ENCODE results near the gene SLC16A12.
A peak's percentile ranks its signal among the peaks of the same experiment; 100 is the strongest.

Gene SLC16A12, protein sequence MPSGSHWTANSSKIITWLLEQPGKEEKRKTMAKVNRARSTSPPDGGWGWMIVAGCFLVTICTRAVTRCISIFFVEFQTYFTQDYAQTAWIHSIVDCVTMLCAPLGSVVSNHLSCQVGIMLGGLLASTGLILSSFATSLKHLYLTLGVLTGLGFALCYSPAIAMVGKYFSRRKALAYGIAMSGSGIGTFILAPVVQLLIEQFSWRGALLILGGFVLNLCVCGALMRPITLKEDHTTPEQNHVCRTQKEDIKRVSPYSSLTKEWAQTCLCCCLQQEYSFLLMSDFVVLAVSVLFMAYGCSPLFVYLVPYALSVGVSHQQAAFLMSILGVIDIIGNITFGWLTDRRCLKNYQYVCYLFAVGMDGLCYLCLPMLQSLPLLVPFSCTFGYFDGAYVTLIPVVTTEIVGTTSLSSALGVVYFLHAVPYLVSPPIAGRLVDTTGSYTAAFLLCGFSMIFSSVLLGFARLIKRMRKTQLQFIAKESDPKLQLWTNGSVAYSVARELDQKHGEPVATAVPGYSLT

DNA sequence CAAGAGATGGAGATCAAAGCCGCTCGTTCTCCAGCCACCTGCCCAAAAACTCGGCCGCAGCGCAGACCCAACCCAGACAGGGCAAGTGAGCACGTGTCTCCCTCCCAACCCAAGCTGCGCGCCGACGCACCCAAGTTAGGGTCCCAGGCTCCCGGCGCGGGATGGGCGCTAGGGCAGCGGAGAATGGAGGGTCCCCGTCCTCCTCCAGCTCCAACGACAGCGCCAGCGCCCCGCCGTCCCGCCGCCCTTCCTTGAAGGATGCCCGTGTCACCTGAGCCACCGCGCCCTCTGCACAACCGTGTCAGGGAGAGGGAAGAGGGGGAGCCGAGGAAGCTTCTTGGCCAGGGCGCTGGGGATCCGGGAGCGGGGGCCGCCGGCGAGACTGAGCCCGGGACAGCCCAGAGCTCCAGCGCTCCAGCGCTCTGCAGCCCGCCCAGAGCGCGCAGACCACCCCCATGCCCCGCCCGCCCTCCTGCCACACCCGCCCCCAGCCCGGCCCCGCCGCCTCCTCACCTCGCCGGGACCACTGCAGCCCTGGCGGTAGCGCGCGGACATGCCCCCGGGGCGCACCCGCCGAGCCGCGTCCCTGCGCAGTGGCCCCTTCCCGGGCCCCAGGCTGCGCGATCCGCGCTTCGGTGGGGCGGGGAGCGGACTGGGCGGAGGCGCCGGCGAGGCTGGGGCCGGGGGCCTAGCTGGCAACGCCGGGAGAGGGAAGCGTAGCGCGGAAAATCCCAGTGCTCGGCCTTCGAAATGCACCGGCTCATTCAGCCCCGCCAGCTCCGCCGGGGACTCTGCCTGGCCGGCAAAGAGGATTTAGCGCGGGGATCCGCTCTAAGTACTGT, at the start of gene SLC16A12:
Gene SLC16A12 (minus strand): TSS at position 424 of the 842 bp plus-strand sequence. CDS start 73,016 bp downstream, outside the sequence.
- DNase-seq = no peak

DNA sequence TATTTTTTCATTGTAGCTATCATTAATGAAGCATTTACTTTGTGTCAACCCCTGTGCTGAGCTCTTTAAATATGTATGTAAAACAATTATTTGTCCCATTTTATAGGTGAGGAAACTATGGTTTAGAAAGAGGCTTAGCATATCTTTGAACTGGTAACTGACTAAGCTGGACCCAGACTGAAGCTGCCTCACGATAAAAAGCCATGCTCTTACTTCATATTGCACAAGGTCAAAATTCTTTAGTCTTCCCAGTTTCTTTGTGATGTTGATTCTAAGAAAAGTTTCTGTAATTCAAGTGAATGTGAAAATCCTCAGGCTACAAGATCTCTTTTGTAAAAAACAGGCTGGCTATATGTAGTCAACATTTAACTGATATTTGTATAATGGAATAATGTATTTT, 46.6 kb upstream of the SLC16A12 start:
- no peak for DNase-seq

DNA sequence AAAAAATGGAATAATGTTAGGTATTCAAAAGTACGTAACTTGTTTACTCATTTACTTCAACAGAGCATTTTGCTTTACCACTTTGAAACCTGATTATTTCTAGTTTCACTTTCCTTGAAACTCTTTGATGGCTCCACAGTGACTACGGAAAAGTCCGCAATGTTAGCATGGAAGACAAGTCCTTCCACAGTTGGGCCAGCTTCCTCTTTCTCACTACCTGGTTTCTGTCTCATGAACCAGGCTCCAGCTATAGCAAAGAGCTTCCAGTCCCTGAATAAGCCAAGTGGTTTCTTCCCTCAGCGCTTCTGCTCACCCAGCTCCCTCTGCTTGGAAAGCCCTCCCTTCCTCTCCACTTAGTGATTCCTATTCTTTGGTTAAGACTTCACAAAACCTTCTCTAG, 44.8 kb upstream of the SLC16A12 start:
- no peak for DNase-seq

DNA sequence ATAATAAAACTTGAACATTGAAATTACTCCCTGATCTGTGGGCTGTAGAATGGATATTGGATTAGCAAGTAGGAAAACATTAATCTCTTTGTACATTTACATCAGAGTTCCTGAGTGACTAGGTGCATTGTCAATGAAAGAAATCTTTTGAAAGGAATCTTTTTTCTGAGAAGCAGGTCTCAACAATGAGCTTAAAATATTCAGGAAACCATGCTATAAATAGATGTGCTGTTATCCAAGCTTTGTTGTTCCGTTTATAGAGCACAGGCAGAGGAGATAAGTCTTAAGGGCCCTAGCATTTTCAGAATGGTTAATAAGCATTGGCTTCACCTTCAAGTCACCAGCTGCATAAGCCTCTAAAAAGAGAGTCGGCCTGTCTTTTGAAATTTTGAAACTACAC, 41.3 kb upstream of the SLC16A12 start:
- no peak for DNase-seq

DNA sequence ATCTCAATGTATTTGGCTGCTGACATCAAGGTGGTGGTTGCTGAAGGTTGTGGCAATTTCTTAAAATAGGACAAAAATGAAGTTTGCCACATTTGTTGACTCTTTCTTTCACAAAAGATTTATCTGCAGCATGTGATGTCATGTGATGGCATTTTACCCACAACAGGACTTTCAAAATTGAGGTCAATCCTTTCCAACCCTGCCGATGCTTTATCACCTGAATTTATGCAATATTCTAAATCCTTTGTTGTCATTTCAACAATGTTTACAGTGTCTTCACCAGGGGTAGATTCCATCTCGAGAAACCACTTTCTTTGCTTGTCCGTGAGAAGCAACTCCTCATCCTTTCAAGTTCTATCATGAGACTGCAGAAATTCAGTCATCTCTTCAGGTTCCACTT, 40.6 kb upstream of the SLC16A12 start:
- no peak for DNase-seq

DNA sequence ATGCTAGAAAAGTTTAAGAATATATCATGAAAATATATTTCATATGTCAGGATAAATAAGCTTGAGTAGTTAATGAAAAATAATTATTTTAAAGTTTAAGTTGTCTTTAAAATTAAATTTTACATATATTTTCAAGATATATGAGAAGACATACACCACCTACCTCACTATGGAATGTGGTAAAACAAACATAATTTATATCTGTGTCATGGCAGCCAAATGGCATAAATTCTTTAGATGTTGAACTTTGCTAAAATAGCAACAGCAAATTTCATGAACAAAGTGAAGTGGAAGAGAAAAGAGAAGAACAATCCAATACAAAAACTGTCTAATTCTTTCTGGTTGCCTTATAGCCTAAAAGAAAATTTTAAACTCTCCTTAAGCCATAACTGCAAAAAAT, 39.6 kb upstream of the SLC16A12 start:
- no peak for DNase-seq

DNA sequence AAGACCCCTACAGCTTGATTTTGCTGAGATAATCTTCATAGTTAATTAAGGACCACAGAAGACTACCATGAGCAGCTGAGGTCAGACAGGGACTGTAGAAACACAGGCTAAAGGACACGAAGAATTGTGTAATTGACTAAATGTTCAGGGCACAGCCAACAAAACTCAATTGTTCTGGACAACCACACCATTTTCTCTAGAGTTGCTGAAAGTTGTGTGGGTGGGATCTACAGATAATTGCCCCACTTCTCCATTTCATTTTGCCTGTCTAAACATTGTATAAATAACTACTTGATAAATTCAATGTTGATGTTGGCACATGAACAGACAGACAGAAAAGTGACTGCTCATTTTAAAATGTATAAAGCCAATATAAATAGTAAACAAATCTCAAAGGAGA, 39.0 kb upstream of the SLC16A12 start:
- DNase-seq = no peak

DNA sequence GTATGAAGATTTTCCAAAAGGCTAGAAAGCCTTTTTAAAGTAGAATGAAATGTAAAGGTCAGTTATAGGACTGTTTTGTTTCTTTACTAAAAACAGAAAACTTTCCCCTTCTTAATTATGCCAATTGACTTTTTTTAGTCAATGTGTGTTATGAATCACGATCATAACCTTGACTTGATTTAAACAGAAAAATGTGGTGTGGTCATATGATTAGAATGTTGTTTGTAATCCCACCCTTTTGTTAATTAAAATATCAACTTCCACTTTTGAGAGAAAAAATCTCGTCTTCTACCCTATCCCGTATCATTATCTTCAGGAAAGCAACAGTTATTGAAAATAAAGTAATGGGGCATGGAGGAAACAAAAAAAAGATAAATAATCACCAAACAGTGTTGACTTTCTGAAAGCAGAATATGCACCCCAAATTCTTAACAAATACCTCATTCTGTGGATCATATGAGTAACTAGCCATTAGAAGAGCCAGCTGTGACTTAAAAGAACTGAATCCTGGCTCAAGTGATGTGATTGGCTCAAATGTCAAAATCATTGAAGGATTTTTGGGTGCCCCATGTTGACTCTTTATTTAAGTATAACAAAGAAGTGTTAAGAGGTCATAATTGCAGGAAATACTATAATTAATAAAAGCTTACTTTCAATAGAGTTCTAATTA, 32.3 kb upstream of the SLC16A12 start:
- no peak for DNase-seq

DNA sequence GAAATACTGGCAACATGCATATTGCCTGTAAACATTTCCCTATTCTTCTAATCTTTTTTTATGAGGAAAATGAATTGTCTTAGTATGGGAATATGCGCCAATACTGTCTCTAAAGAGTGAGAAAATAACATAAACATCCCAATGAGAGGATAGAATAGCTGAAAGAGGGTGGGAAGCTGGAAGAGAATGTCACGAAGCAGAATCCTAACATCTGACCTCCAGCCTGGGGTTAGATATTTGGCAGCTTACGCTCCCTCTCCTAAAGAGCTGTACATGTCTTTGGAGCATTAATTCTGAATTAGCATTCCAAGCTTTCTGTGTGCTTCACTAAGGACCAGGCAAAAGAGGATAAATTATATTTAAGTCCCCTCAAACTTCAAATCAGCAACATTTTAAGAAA, 31.6 kb upstream of the SLC16A12 start:
- no peak for DNase-seq

DNA sequence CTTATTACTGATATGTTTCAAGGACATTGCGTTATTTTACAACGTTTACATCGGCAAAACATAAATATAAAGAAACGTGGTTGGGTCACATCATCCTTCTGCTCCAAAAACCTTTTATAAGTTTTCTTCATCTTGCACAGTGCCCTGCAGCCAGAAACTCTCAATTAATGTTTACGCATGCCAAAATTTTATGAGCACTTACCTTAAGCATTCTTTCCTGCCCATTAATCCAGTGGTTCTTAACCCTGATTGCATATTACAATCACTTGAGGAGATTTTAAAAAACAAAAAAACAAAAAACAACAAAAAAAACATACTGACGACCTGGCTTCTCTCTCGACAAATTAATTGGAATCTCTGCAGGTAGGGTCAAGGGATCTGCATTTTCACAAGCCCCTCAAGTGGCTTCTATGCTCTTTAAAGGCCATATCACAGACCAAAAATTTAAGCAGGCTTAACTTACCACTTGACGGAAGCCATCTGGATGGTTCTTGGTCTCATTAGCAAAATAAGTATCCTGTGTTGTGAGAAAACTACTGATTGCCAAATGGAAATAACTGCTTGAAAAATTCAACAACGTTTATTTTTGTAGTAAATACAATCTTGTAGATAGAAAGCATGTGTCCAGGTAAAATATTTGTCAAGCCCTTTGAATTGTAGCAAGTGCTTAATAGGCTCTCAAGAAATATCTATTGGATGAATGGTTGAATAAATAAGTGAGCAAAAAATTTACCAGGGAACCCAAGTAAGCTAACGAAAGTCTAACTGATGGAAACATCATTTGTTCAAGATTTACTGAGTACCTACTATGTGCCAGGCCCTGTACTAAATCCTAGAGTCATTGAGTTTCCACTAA, 30.9 kb upstream of the SLC16A12 start:
- no peak for DNase-seq

DNA sequence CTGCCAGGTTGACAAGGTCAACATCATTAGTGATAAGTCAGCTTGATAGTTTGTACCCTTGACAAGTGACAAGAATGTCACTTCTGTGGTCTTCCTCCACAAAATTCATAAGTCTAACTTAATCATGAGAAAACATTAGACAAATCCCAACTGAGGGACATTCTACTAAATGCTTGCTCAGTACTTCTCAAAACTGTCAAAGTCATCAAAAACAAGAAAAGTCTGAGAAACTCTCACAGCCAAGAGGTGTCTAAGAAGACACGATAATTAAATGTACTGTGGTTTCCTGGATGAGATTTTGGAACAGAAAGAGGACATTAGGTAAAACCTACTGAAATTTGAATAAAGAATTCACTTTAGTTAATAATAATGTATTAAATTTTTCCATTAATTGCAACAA, 29.8 kb upstream of the SLC16A12 start:
- DNase-seq = no peak

DNA sequence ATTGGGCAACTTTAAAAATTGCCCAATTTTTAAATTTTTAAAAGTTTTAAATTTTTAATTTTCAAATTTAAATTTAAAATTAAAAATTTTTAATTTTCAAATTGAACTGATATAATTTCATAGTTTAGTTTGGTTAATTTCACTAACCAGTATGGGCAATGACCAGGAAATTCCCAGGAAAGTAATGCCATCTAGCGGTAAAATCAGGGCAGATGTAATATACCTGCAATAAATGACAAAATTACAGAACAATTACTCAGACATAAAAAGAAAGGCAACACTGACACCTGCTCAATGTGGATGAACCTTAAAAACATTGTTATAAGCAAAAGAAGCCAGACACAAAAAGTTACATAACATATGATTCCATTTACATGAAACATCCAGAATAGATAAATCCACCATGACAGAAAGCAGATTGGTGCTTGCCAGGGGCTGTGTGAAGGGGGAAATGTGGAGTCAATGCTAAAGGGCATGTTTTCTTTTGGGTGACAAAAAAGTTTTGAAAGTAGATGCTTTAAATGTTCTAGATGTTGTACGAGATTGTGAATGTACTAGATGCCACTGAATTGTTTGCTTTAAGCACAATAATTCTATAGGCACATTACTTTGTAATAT, 28.6 kb upstream of the SLC16A12 start:
- peak; percentile 45 for DNase-seq

DNA sequence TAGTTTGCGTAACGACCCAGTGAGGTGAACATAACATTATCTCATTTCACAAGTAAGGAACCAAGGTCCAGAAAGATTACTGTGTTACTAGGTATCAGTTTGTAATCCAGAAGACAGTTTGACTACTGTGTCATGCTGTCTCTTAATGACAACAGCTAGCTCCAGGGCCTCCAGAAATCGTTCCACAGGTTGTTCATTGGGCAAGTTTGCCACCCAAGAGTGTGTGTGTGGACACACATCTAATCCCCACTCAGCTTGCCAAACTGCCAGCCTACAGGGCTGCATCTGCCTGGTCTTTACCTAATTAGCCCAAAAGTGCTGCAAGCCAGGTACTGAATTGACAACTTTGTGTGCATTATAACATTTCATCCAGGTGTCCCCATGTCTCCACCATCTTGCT, 27.9 kb upstream of the SLC16A12 start:
- no peak for DNase-seq

DNA sequence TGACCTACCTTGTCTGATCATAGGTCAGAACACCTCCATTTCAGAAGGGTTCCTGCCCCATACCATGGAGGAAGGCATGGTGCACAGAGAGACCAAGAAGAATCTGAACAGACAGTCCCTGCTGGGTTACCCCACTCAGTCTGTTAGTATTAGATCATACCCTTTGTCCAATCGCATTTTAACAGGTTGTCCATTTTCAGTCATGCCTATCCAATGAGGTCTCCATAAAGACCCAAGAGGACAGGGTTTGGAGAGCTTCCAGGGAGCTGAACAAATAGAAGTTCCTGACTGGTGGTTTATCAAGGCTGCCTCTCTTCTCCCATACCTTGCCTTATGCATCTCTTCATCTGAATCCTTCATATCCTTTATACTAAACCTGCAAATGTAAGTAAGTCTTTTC, 21.2 kb upstream of the SLC16A12 start:
- no peak for DNase-seq

DNA sequence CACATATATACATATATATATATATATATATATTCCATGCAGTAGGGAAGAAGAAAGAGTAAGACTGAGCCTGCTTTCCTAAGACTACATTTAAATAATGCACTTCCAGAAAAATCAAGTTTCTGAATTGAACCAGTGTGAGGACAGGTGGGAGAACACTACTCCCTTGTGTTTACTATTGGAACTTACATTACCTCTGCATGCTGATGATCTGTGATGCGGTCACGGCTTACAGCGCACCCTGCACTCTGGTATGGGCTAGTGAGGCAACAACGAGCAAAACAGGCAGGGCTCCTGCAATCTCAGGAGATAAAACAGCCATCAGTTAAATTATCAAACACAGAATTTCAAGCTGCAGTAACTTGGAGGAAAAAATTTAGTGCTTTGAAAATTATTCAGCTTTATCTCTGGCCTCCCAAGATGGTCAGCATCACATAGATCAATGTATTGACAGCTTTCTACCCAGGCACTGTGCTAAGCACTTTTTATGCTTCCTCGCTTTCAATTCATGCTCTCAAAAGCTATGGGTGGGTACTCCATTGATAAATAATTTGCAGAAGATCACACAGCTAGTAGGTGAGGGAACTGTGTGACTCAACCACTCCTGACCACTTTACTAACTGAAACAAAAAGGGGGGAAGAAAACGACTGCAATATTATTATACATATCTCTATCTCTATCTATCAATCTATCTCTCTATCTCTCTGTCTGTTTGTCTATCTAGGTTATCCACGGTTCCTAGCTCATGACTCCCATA, 20.5 kb upstream of the SLC16A12 start:
- DNase-seq = no peak

DNA sequence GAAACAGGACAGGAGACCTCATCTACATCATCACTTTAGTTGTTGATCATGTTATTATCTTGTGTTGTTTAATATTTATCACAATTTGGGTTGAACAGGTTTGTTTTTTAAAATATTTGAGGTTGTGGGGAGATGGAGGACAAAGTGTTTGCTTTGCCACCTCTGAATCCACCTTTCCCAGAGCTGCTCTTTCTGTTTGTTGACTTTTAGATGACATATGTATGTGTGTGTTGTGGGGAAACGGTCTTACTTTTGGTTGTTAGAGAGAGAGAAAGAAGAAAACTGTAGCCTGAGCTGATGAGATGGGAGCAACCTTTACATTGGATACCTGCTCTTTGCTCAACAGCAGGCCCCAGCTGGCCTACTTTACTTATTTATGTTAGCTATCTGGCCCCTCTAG, 19.0 kb upstream of the SLC16A12 start:
- no peak for DNase-seq

DNA sequence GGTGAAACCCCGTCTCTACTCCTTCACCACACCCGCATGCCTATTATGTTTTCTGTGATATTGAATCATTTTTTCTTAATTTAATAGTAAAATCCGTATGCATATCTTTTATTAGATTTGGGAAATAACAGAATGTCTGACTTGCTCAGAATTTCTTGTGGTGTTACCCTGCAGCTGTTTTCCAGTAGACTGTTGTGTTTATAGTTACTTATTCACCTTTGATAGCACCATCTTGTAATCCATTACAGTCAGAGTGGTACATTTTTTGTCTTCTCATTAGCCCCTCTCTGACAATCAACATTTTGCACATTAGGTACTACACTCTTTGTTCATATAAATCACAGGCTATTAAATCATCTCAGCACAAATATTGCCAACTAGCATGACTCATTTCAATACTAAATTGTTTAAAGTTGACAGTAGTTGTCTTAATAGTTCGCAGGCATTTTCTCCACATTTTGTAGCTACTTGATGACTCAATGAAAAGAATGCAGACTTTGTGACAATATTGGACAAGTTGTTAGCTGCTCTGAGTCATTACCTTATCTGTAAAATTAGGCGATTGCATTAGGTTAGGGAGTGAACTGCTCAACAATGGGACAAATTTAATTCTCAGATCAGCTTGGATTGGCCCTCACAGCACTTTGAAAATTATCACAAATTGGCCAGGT, 17.8 kb upstream of the SLC16A12 start:
- DNase-seq = no peak

DNA sequence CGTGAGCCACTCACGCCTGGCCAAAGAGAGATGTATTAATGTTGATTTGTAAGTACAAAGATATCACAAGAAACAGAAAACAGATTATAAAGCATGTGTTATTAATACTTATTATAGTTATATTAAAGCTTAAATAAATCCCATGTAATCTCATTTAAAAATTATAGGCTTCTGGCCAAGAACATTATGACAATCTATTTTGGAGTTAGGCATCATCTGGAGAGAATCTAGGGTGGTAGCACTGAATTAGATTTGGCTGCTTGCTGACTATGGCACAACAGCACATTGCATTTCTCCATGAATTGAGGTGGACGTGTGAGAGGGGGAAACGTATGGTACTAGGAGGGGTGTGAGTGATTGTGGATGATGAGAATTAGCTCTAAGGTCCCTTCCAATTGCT, 16.8 kb upstream of the SLC16A12 start:
- DNase-seq = no peak

DNA sequence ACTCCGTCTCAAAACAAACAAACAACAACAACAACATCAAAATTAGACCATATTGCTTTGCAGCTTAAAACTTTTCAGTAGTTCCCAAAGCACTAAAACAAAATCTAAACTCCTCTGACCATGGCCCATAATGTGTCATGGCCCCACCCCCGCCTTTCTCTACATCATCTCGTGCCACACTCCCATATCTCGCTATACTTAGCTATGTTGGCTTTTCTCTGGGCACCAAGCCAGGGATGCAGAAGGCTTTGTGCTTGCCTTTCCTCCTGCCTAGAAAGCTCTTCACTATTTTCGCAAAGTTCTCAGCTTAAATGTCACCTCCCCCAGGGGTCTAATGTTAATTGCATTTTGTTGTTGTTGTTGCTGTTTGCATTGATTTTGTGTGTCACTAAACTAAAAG, 15.1 kb upstream of the SLC16A12 start:
- DNase-seq = no peak

DNA sequence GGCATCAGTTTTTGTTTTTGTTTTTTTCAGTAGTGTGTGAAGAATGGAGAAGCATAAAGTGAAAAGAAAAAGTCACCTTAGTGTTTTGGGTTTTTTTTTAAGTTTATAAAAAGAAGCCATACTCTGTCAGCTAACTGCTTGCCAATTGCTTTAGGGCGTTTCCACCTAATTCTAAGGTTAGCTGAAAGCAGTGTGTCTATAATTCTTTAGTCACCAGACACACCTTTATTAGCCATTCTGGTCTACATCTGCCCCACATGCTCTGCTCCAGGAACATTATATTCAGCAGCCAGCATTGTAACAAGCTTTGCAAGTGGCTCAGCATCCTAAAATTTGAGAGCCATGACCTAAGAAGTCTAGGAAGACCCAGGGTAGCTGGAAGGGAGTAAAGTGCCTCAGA, 14.1 kb upstream of the SLC16A12 start:
- DNase-seq = no peak

DNA sequence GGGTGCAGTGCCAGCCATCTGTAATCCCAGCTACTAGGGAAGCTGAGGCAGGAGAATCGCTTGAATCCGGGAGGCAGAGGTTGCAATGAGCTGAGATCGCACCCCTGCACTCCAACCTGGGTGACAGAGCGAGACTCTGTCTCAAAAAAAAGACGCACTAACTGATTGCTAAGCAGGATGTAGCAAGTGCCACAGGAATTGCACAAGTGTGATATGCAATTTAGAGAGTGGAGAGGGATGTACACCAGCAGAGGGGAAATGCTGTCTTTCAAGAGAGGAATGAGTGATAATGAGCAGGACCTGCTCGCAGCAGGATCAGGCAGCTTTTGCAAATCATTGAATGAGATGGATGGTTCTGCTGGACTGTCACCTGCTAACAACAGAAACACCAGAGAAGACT, 13.3 kb upstream of the SLC16A12 start:
- DNase-seq = no peak
